GM13976 (cell line): ENCODE measurements around the gene INPPL1.
A peak's percentile ranks its signal among the peaks of the same experiment; 100 is the strongest.

Experiments
- DNase-seq: peaks from one replicate; pipeline ENCODE4 v3.0.0; 2012; ENCODE audit warnings: low spot score
- CTCF ChIP-seq: IDR thresholded peaks from 2 replicates; pipeline ENCODE4 v1.5.1; 2012; ENCODE audit warnings: borderline replicate concordance, mild to moderate bottlenecking; ENCODE audit not compliant: insufficient read depth; ENCODE audit errors: extremely low read depth, missing control alignments, control extremely low read depth
- in situ Hi-C: fragments of 300-500 bp; cut with MboI; formaldehyde crosslinking; loops from one replicate; pipeline ENCODE4 v1.12.0; 2022; ENCODE audit warnings: low sequenced_read_pairs, mixed read lengths, inconsistent platforms; ENCODE audit not compliant: unreplicated experiment

Gene INPPL1

GRCh38 chr11:72237112-72237931 is 12.8 kb downstream of the INPPL1 start:
- in situ Hi-C loops, result no loop called here
- no peak for TF ChIP-seq CTCF
- DNase-seq, result peak; percentile 36

DNA sequence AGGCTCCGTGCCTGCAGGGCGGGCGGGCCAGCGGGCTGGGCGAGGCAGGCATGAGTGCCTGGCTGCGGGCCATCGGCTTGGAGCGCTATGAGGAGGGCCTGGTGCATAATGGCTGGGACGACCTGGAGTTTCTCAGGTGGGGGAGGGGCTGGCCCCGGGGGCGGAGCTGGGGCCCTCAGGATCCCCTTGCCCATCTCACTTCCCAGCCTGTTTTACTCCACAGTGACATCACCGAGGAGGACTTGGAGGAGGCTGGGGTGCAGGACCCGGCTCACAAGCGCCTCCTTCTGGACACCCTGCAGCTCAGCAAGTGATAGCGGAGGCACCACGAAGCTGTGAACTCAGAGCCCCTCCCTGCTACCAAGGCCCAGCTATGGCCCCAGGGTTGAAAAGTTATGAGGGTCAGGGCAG is 13.5 kb downstream of the INPPL1 start:
- in situ Hi-C loops, result no loop called here
- DNase-seq, result peak; percentile 89
- peak; percentile 68 for TF ChIP-seq CTCF

DNA sequence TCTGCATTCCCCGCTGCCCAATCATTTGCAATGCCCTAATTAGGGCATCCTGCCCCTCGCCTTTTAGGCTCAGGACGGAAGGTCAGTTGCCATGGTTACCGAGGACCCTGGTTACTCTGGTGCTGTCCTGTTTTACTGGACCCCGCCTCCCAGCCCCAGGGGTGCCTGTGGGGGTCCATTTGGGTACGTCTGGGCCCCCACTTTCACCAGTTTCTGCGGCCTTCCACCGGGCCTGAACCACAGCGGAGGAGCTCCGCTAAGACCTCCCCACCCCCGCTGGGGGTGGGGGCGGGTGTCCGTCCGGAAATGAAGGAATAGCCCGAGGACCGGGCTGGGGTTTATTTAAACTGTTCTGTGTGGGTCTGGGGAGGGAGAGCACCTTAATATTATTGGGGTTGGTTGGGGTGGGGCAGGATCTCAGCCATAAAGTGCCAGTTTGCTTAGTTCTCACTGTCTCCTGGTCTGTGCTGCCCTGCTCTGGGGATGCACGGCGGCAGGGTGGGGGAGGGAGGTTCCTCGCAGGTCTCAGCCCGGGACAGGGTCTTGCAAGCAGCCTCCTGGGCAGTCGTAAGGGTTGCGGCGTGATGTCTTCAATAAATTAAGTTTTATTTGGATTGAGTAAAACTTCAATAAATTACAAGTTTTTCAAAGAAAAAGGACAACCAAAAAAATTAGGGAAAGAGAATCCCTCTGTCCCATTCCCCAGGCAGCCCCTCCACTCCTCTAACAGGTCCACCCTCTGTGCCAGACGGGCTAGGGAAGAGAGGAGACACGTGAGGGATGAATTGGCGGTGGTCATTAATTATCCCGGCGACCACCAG is 14.1 kb downstream of the INPPL1 start:
- DNase-seq, result no peak
- no peak for TF ChIP-seq CTCF
- in situ Hi-C loops, result no loop called here

DNA sequence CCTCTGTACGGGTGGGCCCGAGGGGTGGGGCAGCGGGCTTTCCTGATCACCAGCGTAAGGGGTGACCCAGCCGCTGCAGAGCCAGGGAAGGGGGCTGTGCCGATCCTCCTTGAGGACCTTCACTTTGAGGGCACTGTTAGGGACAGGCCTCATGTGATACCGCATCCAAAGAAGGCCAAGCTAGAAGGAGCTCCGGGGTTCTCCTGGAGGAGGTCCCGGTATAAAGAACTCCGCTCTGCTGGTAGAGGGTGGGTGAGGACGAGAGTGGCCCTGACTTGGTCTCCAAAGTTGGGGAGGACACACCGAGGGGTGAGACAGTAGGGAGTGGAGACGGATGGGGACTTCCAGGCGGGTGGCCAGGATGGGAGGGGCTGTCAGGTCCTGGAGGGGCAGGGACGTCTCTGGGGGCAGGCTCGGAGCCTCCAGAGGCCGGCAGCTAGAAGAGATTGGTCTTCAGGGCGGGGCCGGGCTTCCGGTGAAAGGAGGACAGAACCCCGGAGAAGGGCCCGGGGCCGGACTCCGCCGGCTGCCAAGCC is 14.8 kb downstream of the INPPL1 start:
- in situ Hi-C loops, result no loop called here
- DNase-seq, result peak; percentile 84
- TF ChIP-seq CTCF, result no peak

GRCh38 chr11:72239849-72240460 is 15.4 kb downstream of the INPPL1 start:
- no peak for TF ChIP-seq CTCF
- in situ Hi-C loops, result no loop called here
- DNase-seq, result no peak
